GM21528 (cell line): Measurements from ENCODE around the gene BACH1.

Experiments
- ATAC-seq: cut with Tn5 transposase; IDR thresholded peaks from one replicate; pipeline ENCODE4 v1.9.1; 2021; ENCODE audit warnings: mild to moderate bottlenecking, moderate library complexity; ENCODE audit not compliant: unreplicated experiment, low FRiP score

The BACH1 gene

GRCh38 chr21:29372063-29372802 is 73.5 kb downstream of the BACH1 start:
- ATAC-seq = peak; percentile 83

DNA sequence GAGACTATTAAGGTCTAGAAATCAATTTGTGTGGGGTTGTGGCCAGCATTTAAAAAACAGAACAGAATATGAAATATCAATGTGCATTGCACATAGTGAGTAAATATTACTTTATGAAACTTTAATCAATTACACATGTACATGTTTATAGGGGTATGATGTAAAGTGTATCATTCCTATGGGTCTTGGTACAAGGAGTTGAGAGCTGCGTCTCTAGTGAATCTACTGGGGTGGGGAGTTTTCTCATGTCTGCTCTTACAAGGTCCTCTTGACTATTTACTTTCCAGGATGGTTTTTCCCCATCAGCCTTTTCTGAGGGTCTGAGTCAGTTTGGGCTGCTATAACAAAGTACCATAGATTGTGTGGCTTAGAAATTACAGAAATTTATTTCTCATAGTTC is 75.8 kb downstream of the BACH1 start:
- ATAC-seq = no peak

DNA sequence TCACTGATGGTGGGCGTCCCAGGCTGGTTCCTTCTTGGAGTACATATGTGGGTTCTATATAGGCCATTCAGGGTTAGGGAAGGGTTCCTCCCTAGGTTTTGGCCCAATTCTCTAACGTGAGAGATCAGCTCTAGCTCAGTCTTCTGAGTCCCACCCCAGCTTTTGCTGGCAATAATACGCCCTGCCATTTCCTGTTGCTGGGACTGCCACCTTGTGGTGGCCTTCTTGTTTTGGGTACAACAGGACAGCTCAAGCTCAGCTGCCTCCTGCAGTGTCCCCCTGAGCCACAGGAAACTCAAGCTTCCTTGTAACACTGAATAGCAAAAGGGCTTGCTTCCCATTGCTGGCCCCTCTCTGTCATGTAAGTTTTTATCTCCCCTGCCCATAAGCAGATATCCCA is 77.8 kb downstream of the BACH1 start:
- ATAC-seq = peak; percentile 53

- no peak for ATAC-seq
Measured at GRCh38 chr21:29377266-29377665, 78.5 kb downstream of the BACH1 start.

- ATAC-seq = no peak
Measured at GRCh38 chr21:29378832-29379231, 80.1 kb downstream of the BACH1 start.

GRCh38 chr21:29379517-29380054 is 80.9 kb downstream of the BACH1 start:
- no peak for ATAC-seq

DNA sequence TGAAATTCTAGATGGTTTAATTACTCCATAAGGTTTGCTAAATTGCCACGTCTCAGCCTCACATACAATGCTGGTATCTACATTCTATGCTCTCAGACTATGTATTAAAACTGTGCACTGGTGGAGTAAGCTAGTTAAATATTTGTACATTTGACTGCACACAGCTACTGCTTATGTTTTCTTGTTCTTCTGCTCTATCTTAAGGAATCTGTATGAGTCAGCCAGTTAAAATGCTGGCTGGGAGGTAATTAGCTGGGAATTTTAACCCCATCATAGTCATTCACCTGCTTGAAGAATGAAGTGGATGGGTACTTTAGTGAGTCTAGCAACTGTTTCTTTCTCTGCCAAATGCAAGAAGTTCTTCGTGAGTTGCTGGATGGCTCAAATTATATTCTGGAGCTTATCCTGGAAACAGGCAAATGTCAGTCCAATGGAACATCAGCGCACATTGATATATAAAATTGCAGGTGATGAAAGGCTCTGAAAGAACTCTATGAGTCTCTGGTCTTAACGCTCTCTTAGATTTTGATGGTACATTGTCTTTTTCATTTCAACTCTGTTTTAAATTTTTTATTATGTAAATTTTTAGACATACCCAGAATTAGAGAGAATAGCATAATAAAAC is 83.4 kb downstream of the BACH1 start:
- no peak for ATAC-seq

GRCh38 chr21:29384683-29385359 is 86.1 kb downstream of the BACH1 start:
- ATAC-seq = no peak

DNA sequence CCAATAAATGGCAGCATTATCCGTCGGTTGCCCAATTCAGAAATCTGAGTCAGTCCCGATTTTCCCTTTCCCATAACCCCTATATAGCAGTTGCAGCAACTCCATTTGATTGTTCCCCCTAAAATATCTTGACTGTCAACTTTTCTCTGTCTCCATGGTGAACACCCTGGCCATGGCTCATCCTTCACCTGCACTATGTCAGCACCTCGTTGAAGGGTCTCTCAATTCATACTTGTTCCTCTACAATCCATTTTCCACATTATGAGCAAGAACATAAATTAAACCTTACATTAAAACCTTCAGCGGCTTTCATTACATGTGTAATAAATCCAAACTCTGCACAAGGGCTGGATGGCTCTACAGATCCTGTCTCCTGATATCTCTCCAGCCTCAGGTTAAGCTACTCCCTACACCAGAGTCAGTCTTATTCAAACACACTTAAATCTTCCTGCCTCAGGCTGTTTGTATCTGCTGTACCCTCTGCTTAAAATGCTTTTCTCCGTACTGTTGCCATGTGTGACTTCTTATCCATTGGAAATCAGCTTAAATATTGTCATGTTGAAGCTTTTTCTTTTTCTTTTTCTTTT is 87.3 kb downstream of the BACH1 start:
- no peak for ATAC-seq

- no peak for ATAC-seq
Measured at GRCh38 chr21:29386803-29387202, 88.1 kb downstream of the BACH1 start.

GRCh38 chr21:29387598-29387997 is 88.9 kb downstream of the BACH1 start:
- ATAC-seq = no peak

- ATAC-seq = no peak
Measured at GRCh38 chr21:29389136-29389535, 90.4 kb downstream of the BACH1 start.

DNA sequence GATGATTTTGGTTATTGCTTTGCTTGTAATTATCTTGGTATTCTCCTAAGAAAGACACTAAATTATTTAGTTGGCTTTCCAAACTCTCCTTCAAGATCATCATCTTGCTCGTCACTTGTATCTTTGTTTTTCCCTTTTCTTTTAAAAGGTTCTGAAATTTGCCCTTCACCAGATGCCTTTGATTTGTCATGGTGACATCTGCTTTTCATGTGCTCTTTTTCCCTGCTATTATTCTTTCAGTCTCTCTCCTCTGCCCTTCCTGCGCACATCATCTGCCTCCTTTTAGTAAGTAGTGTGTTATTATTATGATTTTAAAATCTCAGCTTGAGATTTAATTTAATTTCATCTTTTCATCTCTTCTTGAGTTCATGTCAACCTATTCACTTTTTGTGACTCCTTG is 92.1 kb downstream of the BACH1 start:
- ATAC-seq = no peak

GRCh38 chr21:29394051-29394450 is 95.3 kb downstream of the BACH1 start:
- ATAC-seq = no peak
